ENCODE measurements around the gene PRKCA.

PRKCA gene

GRCh38 chr17:66580956-66581391, 278.6 kb downstream of the PRKCA start:
- no peak overlapping the region for H3K23ac ChIP-seq (ENCODE audit: low read length)

GRCh38 chr17:66582373-66583111, 280.1 kb downstream of the PRKCA start:
- H4K12ac ChIP-seq (ENCODE audit: low read depth, low read length): no peak overlapping the region
- no peaks in the 10 kb centered on the region for H3K79me2 ChIP-seq (ENCODE audit: control insufficient read depth, insufficient read depth, low read length, poor library complexity)
- H3K79me1 ChIP-seq (ENCODE audit: low read length): no peaks in the 10 kb centered on the region
- no peaks in the 10 kb centered on the region for H3K9me3 ChIP-seq (ENCODE audit: insufficient read depth, low read depth, low read length)
- no peaks in the 10 kb centered on the region for H3K27me3 ChIP-seq (ENCODE audit: insufficient read depth, low read length)
- no peak overlapping the region for H2AFZ ChIP-seq (ENCODE audit: insufficient read depth, low read length, poor library complexity)
- no peak overlapping the region for H3K4ac ChIP-seq (ENCODE audit: low read depth, low read length)
- no peak overlapping the region for H3K4me3 ChIP-seq (ENCODE audit: low read depth, low read length)
- H4K8ac ChIP-seq (ENCODE audit: low read depth, low read length): no peak overlapping the region
- H3K9ac ChIP-seq (ENCODE audit: low read length): no peak overlapping the region
- H2BK120ac ChIP-seq (ENCODE audit: insufficient read depth, low read length, poor library complexity): no peak overlapping the region
- no CpG with 5 or more reads among the region's 5 CpGs for WGBS (ENCODE audit: extremely low coverage, insufficient coverage, insufficient read length)
- H4K91ac ChIP-seq (ENCODE audit: low read depth, low read length): no peak overlapping the region
- no peak overlapping the region for H3K18ac ChIP-seq (ENCODE audit: low read length)
- H3K23ac ChIP-seq (ENCODE audit: low read length): no peak overlapping the region
- H2BK12ac ChIP-seq (ENCODE audit: low read length): no peak overlapping the region
- DNase-seq: no peak
- no peaks in the 10 kb centered on the region for H3K36me3 ChIP-seq (ENCODE audit: control insufficient read depth in 1 of 2, insufficient read depth in 2 of 2, low read length in 2 of 2)
- H3K14ac ChIP-seq (ENCODE audit: low read length): no peak overlapping the region
- no peak overlapping the region for H3K4me2 ChIP-seq (ENCODE audit: low read length)
- H2AK5ac ChIP-seq (ENCODE audit: low read length): no peak overlapping the region
- H2BK5ac ChIP-seq (ENCODE audit: low read depth, low read length, poor library complexity): no peak overlapping the region
- no peak overlapping the region for H3K27ac ChIP-seq (ENCODE audit: low read depth, low read length)
- H3K4me1 ChIP-seq (ENCODE audit: control insufficient read depth in 1 of 2, insufficient read depth in 2 of 2, low read length in 2 of 2): peaks cover 5 to 18% of the 10 kb centered on the region in 2 experiments

More at GRCh38 chr17:66580956-66581391, 278.6 kb downstream of the PRKCA start:
- no CpG with 5 or more reads among the region's 3 CpGs for WGBS (ENCODE audit: extremely low coverage, insufficient coverage, insufficient read length)
- no peak for DNase-seq
- Histone ChIP-seq H3K9me3 (ENCODE audit: insufficient read depth, low read depth, low read length) (no peaks in the 10 kb centered on the region), H2BK5ac (ENCODE audit: low read depth, low read length, poor library complexity) (no peak overlapping the region), H3K14ac (ENCODE audit: low read length) (no peak overlapping the region), H3K18ac (ENCODE audit: low read length) (no peak overlapping the region), H3K9ac (ENCODE audit: low read length) (no peak overlapping the region), H3K27ac (ENCODE audit: low read depth, low read length) (no peak overlapping the region), H4K8ac (ENCODE audit: low read depth, low read length) (no peak overlapping the region), H3K36me3 (ENCODE audit: control insufficient read depth in 1 of 2, insufficient read depth in 2 of 2, low read length in 2 of 2) (no peaks in the 10 kb centered on the region), H3K27me3 (ENCODE audit: insufficient read depth, low read length) (no peaks in the 10 kb centered on the region), H4K91ac (ENCODE audit: low read depth, low read length) (no peak overlapping the region), H2AFZ (ENCODE audit: insufficient read depth, low read length, poor library complexity) (no peak overlapping the region), H3K4me1 (ENCODE audit: control insufficient read depth in 1 of 2, insufficient read depth in 2 of 2, low read length in 2 of 2) (peaks cover 5 to 18% of the 10 kb centered on the region in 2 experiments), H3K79me1 (ENCODE audit: low read length) (no peaks in the 10 kb centered on the region), H2BK120ac (ENCODE audit: insufficient read depth, low read length, poor library complexity) (no peak overlapping the region), H4K12ac (ENCODE audit: low read depth, low read length) (no peak overlapping the region), H3K4ac (ENCODE audit: low read depth, low read length) (no peak overlapping the region), H2AK5ac (ENCODE audit: low read length) (no peak overlapping the region), H3K79me2 (ENCODE audit: control insufficient read depth, insufficient read depth, low read length, poor library complexity) (no peaks in the 10 kb centered on the region), H2BK12ac (ENCODE audit: low read length) (no peak overlapping the region), H3K4me2 (ENCODE audit: low read length) (no peak overlapping the region), H3K4me3 (ENCODE audit: low read depth, low read length) (no peak overlapping the region)

- no peak for DNase-seq
- no peak overlapping the region for H3K27ac ChIP-seq (ENCODE audit: low read depth, low read length)
- no peaks in the 10 kb centered on the region for H3K27me3 ChIP-seq (ENCODE audit: insufficient read depth, low read length)
- H3K4me1 ChIP-seq (ENCODE audit: control insufficient read depth in 1 of 2, insufficient read depth in 2 of 2, low read length in 2 of 2): peaks cover 5 to 18% of the 10 kb centered on the region in 2 experiments
- H2BK12ac ChIP-seq (ENCODE audit: low read length): no peak overlapping the region
- H3K14ac ChIP-seq (ENCODE audit: low read length): no peak overlapping the region
- H3K36me3 ChIP-seq (ENCODE audit: control insufficient read depth in 1 of 2, insufficient read depth in 2 of 2, low read length in 2 of 2): no peaks in the 10 kb centered on the region
- H3K4ac ChIP-seq (ENCODE audit: low read depth, low read length): no peak overlapping the region
- no peak overlapping the region for H2BK5ac ChIP-seq (ENCODE audit: low read depth, low read length, poor library complexity)
- H3K9ac ChIP-seq (ENCODE audit: low read length): no peak overlapping the region
- H3K4me3 ChIP-seq (ENCODE audit: low read depth, low read length): no peak overlapping the region
- no peak overlapping the region for H4K91ac ChIP-seq (ENCODE audit: low read depth, low read length)
- H3K4me2 ChIP-seq (ENCODE audit: low read length): no peak overlapping the region
- no peak overlapping the region for H4K8ac ChIP-seq (ENCODE audit: low read depth, low read length)
- no peaks in the 10 kb centered on the region for H3K9me3 ChIP-seq (ENCODE audit: insufficient read depth, low read depth, low read length)
- no peak overlapping the region for H3K23ac ChIP-seq (ENCODE audit: low read length)
- H2AK5ac ChIP-seq (ENCODE audit: low read length): no peak overlapping the region
- H2AFZ ChIP-seq (ENCODE audit: insufficient read depth, low read length, poor library complexity): no peak overlapping the region
- H3K18ac ChIP-seq (ENCODE audit: low read length): no peak overlapping the region
- H3K79me1 ChIP-seq (ENCODE audit: low read length): no peaks in the 10 kb centered on the region
- 100% methylated on average over 2 of the region's 4 CpGs for WGBS (ENCODE audit: extremely low coverage, insufficient coverage, insufficient read length)
- no peak overlapping the region for H4K12ac ChIP-seq (ENCODE audit: low read depth, low read length)
- H2BK120ac ChIP-seq (ENCODE audit: insufficient read depth, low read length, poor library complexity): no peak overlapping the region
- H3K79me2 ChIP-seq (ENCODE audit: control insufficient read depth, insufficient read depth, low read length, poor library complexity): no peaks in the 10 kb centered on the region
Measured at GRCh38 chr17:66583112-66583748, 280.8 kb downstream of the PRKCA start.

- Histone ChIP-seq H3K23ac (ENCODE audit: low read length) (no peak overlapping the region), H3K79me2 (ENCODE audit: control insufficient read depth, insufficient read depth, low read length, poor library complexity) (no peaks in the 10 kb centered on the region), H3K9ac (ENCODE audit: low read length) (no peak overlapping the region), H2AK5ac (ENCODE audit: low read length) (no peak overlapping the region), H3K14ac (ENCODE audit: low read length) (no peak overlapping the region), H3K4me3 (ENCODE audit: low read depth, low read length) (no peak overlapping the region), H3K36me3 (ENCODE audit: control insufficient read depth in 1 of 2, insufficient read depth in 2 of 2, low read length in 2 of 2) (no peaks in the 10 kb centered on the region), H3K27ac (ENCODE audit: low read depth, low read length) (no peak overlapping the region), H3K79me1 (ENCODE audit: low read length) (no peaks in the 10 kb centered on the region), H3K4me1 (ENCODE audit: control insufficient read depth in 1 of 2, insufficient read depth in 2 of 2, low read length in 2 of 2) (peaks cover 0 to 6% of the 10 kb centered on the region in 2 experiments), H3K27me3 (ENCODE audit: insufficient read depth, low read length) (no peaks in the 10 kb centered on the region), H2BK12ac (ENCODE audit: low read length) (no peak overlapping the region), H4K8ac (ENCODE audit: low read depth, low read length) (no peak overlapping the region), H4K12ac (ENCODE audit: low read depth, low read length) (no peak overlapping the region), H2BK120ac (ENCODE audit: insufficient read depth, low read length, poor library complexity) (no peak overlapping the region), H4K91ac (ENCODE audit: low read depth, low read length) (no peak overlapping the region), H3K18ac (ENCODE audit: low read length) (no peak overlapping the region), H3K4ac (ENCODE audit: low read depth, low read length) (no peak overlapping the region), H3K4me2 (ENCODE audit: low read length) (no peak overlapping the region), H3K9me3 (ENCODE audit: insufficient read depth, low read depth, low read length) (no peaks in the 10 kb centered on the region), H2AFZ (ENCODE audit: insufficient read depth, low read length, poor library complexity) (no peak overlapping the region), H2BK5ac (ENCODE audit: low read depth, low read length, poor library complexity) (no peak overlapping the region)
- DNase-seq: no peak
- no CpG with 5 or more reads among the region's 4 CpGs for WGBS (ENCODE audit: extremely low coverage, insufficient coverage, insufficient read length)
Measured at GRCh38 chr17:66584927-66585326, 282.5 kb downstream of the PRKCA start.

All from trophoblast cell (in vitro differentiated cells and primary cell).